ENCODE results near the gene LRWD1.
"Not testable (repeated sequence)": the region's sequence is repeated elsewhere in the genome, so short reads cannot be mapped to it uniquely, and the experiment has no call there.

DNA sequence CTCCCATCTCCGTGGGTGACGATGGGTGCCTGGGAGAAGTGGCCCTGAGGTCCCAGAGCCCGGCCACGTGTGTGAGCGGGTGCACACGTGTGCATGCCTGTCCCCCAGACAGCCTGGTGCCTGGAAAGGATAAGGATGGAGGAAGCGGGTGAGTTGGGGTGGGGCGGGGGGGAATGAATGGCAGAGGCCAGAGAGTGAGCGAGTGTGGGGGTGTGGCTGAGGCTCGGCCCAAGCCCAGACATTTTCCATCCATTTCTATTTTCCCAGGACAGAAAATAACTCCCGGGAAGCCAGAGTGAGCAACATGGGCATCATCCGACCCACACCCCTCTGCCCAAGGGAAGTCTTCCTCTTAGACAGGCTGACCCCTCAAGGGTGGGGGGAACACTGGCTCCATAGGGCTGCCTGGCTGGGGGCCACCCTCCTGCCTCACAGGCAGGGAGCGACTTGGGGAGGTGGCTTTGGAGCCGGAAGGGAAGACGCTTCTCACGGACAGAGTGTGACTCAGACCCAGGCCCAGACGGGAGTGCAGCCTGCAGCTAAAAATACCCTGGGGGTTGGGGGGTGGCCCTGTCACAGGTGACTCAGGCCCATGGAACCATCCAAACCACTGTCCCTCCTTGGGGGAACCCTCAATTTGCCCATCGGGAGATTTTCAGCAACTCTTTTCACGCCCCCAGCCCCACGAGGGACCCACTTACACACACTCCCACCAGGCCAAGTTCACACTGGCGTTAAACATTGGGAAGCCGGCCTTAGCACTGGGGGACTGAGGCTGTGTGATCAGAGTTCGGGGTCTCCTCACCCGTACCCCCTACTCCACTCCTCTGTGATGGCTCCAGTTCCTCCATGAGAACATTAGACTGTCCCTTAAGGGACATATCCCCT lies 40.8 kb downstream of the LRWD1 start:
- TF ChIP-seq, protein P1, sequence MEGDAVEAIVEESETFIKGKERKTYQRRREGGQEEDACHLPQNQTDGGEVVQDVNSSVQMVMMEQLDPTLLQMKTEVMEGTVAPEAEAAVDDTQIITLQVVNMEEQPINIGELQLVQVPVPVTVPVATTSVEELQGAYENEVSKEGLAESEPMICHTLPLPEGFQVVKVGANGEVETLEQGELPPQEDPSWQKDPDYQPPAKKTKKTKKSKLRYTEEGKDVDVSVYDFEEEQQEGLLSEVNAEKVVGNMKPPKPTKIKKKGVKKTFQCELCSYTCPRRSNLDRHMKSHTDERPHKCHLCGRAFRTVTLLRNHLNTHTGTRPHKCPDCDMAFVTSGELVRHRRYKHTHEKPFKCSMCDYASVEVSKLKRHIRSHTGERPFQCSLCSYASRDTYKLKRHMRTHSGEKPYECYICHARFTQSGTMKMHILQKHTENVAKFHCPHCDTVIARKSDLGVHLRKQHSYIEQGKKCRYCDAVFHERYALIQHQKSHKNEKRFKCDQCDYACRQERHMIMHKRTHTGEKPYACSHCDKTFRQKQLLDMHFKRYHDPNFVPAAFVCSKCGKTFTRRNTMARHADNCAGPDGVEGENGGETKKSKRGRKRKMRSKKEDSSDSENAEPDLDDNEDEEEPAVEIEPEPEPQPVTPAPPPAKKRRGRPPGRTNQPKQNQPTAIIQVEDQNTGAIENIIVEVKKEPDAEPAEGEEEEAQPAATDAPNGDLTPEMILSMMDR (IDR thresholded peaks at IDR 0.05), result not testable (repeated sequence)
- TF ChIP-seq POLR2AphosphoS5, POLR2A, EP300 (IDR thresholded peaks at IDR 0.05): not testable (repeated sequence)

Measured in stomach (tissue), 4 donors.